Spleen (tissue), 7 donors: ENCODE measurements around the gene HOXD12.

Experiments used
- CTCF ChIP-seq, 11 experiments: fragments of 200-600 bp in 7 of 11; fragments of 450-650 bp in 4 of 11; sonication (generic) in 4 of 11; IDR thresholded peaks in 8 of 11; conservative IDR thresholded peaks in 3 of 11; 1 replicate in 7 of 11; 2 replicates in 4 of 11; pipeline versions ENCODE4 v1.4.0 to v1.8.0; 2016 to 2021; ENCODE audit warnings: antibody characterized with exemption in 11 of 11, inconsistent platforms in 4 of 11, mild to moderate bottlenecking in 1 of 11
- POLR2AphosphoS5 ChIP-seq, 3 donors: sonication (generic); formaldehyde crosslinking; IDR thresholded peaks; one replicate each; pipeline ENCODE4 v1.5.1; 2017; ENCODE audit warnings: antibody characterized with exemption in 3 of 3
- donor health status: DM: no; HTN: no; CAD: no; lungs with moderate emphysema.
- donor health status: DM: no; HTN: no; CAD: no.
- donor health status: DM: no; HTN: no; CAD: no.

DNA sequence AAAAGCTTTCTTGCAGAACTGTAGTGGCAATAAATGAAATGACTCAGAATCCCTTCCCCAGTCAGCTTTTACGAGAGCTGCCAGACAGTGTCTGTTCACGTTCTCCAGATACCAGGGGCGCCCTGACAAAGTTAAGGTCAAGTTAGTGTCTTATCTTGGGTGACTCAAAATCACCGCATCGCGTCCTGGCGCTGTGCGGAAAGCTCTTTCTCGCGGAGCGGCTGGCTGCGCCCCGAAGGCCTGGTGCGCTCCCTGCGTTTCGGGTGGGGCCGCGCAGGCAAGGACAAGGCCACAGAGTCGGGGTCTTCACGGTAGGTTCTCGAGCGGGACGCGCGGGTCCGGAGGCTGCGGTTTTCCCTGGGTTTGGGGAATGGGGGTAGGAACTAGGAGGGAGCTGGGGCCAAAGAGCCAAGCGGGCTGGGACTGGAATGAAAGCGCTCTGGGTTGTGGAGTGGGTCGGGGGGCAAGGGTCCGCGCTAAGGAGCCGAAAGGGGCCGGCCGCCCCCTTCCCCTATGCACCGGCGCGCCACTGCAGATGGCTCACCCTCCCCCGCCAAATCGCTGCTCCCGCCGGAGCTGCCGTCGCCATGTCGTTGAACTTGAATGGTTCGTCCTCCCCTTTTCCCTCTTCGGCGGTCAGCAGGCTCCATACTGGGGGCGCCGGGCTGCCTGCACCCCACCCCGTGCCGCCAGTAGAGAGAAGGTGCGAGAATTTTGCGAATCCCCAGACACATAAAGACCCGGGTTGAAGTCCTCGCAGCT is 4.9 kb downstream of the HOXD12 start:
- TF ChIP-seq CTCF (IDR thresholded peaks at IDR 0.05 in 8 of 11, conservative IDR thresholded peaks at IDR 0.05 in 3 of 11), result no peak
- no peak for TF ChIP-seq POLR2AphosphoS5 (IDR thresholded peaks at IDR 0.05)
